Pons (tissue), 1 donor: ENCODE results near the gene KDR.

ENCODE experiments used
- DNase-seq: peaks from one replicate; pipeline ENCODE4 v3.0.0-alpha.2; 2016; ENCODE audit warnings: low spot score

Gene KDR

DNA sequence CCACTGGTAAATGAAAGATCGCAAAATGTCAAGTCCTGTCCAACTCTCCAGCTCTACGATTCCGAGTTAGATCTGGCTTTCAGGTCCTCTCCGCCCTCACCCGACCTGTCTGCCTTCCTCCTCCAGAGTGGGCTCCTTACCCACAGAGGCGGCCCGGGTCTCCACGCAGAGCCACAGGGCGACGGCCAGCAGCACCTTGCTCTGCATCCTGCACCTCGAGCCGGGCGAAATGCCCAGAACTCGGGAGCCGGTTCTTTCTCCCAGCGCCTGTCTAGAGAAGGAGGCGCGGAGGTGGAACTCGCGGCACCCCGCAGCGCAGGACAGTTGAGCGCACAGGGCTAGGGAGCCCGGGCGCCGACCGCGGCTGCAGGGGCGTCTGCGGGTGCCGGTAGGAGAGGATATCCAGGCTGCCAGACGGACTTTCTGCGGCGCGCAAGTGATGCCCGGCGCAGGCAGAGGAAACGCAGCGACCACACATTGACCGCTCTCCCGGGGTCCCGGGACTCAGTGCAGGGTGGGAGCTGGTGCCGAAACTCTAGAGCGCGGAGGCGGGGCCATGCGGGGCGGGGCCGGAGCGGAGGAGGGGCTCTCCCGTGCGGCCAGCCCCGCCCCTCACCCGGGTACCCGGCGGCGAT is at the start of gene KDR:
TSS of gene KDR (minus strand) at position 509 of the 635 bp plus-strand sequence. CDS start at position 207, 302 bp downstream.
- DNase-seq, result no peak

DNA sequence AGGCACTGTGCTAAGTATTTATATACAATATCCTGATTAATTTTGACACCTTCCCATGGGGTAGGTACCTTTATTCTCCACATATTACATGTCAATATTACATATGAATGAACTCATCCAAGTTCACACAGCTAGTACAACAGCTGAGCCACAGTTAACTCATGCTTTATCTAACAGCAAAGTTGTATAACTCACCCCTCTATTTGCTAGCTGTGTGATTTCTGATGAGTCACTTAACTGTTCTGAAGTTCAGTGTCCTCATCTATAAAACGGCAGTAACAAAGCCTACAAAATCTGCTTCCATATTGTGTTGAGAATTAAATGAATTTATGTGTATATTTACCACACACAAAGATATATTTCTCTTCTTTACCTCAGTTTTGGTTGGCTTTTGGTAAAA is 48.2 kb upstream of the KDR start:
- DNase-seq, result no peak

DNA sequence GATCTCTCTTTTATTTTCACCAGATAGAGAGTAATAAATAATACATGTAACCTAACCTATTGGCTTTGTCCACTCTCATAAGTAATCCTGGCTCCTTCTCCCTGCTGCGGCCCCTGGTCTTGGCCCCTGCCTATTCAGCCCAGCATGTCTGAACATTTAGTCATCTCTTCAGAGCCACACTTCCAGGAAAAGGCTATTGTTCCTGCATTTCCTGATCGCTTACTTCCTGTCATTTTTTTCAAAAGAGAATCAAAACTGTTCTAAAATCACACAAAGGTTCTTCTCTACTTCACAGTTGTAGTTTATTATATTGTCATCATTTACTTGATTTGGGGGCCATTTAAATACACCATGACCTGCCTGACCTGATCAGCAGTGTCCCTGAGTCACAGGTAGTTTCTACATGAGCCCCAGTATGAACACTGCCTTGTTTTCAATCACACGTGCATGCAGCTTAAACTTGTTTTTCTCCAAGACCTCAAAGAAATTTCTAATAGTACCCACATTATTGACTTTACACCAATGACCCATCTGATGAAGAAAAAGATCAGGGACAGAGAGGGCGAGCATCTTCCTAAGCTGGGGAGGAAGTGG is 47.4 kb upstream of the KDR start:
- no peak for DNase-seq

DNA sequence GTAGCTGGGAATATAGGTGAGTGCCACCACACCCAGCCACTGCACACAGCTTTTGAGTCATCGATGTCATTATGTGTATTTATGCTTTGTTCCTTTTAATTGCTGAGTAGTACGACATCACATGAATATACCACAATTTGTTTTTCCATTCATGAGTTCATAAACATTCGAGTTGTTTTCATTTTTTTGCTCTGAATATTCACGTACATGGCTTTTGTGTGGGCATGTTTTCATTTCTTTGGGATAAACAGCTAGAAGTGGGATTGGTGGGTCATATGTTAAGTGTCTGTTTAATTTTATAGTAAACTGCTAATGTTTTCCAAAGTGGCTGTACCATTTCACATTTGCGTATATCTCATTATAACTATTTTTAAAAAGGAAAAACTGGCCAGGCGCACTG is 45.1 kb upstream of the KDR start:
- DNase-seq, result no peak

DNA sequence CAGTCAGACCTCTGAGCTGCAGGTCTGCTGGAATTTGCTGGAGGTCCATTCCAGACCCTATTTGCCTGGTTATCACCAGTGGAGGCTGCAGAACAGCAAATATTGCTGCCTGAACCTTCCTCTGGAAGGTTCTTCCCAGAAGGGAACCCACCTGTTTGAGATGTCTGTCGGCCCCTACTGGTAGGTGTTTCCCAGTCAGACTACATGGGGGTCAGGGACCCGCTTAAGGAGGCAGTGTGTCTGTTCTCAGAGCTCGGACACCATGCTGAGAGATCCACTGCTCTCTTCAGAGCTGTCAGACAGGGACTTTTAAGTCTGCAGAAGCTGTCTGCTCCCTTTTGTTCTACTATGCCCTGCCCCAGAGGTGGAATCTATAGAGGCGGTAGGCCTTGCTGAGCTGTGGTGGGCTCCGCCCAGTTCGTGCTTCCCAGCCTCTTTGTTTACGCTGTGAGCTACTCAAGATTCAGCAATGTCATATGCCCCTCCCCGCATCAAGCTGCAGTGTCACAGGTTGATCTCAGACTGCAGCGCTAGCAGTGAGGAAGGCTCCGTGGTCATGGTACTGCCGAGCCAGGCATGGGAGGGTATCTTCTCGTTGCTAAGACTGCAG is 44.1 kb upstream of the KDR start:
- DNase-seq, result no peak

DNA sequence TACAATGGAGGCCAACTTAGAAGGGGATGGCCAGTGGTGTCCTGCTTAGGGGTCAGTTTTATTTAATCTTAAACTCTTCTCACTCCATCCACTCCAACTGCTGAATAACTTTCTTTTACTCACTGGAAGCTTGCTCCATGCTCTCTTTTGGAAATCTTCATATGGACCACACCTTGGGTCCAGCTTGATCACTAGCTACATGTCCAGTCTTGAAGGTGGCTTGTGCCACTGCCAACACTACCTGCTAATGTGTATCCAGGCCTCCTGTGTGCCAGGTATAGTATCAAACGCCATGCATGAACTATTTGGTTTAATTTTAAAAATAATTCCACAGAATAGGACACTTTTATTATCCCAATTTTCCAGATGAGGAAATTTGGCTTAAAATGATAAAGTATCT is 37.0 kb upstream of the KDR start:
- DNase-seq, result no peak

DNA sequence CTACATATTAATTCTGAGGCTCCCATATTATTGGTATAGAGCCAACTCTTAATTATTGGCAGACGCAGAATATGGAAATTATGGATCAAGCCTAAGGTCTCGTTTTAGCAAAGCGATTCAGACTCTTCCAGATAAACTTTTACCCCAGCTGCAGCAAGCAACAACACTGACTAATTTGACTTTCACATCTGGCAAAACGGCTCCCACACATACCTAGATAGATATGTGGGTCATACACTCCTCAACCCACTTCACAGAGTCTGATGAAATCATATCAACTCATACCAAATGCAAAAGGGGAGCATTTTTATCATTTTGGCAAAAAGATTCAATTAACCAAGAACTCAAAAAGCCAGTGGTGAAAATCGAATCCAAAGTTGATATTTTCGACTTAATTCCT is 36.3 kb upstream of the KDR start:
- no peak for DNase-seq

DNA sequence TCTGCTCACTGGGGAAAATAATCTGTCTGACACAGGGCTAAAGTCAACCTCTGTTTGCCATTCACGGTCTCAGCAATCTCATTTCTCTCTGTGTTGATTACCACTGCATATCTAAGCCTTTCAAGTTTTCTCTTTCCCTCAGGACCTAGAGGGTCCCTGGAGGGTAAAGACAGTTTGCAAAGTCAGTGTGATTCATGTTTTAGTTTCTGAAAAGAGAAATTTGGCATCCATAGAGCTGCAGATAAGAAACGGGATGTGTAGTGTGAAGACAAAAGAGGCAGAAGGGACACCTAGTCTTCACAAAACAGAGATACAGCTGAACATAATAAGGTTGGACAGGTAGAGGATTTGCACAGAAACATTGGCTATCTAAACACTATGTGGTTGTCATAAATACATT is 34.5 kb upstream of the KDR start:
- DNase-seq, result no peak

DNA sequence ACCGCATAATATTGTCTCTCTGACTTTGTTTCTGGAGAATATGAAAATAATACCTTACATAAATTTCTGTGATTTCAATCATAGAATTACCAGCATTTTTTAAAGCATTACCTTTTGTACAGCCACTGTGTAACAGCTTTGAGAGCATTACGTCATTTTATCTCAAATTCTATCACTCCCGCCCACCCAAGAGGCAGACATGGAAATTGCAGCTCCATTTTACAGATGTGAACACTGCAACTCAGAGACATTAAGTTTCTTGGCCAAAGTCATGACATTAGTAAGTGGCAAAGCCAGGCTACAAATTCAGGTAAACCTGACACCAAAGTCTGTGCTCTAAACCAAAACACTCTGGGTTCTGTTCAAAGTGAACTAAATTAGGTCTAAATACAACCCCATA is 33.6 kb upstream of the KDR start:
- DNase-seq, result no peak

DNA sequence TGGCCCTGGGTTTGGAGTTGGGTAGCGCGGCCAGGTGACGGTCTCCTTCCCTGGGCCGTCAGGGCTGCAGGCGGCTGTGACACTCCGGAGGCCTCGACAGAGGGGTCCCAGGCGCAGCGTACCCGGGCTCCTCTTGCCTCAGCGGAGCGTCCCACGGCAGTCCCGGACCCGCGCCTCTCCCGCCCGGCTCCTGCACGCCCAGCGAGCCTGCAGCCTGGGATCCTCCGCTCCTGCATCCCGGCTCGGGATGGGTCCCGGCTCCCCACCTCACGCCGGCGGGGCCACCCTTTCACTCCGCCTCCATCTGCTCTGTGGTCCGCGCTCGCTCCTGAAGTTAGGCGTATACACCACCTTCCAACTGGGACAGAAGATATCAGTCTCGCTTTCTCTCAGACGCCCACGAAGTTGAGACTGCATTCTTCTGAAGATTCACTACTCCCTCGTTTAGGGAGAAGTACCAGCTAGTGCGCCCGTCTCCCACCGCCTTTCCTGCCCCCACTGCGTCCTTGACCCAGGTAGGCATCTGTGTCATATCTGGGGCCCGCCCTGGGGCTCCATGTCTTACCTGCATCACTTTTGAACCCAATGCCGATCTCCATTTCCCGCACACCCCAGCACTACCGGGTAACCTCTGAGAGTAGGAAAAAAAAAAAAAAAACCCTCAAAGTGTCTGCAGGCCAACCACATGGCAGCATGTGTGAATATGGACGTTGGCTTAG is 32.3 kb upstream of the KDR start:
- no peak for DNase-seq

DNA sequence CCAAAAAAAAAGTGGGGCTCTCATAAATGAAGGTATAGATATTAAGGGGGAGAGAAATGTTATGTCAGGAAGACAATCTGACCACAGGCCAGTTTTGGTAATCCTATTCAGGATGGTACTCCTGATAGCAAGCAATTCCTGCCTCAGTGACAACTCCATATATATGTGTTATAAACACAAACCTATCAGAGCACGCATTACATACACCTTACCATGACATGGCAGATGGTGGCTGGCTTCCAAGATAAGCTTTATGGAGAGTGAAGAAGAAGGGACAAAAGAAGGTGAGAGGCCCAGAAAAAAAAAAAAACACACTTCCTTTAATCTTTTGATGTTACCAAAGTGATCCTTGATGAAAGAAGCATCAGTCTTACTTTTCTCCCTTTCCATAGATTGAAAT is 29.5 kb upstream of the KDR start:
- no peak for DNase-seq

DNA sequence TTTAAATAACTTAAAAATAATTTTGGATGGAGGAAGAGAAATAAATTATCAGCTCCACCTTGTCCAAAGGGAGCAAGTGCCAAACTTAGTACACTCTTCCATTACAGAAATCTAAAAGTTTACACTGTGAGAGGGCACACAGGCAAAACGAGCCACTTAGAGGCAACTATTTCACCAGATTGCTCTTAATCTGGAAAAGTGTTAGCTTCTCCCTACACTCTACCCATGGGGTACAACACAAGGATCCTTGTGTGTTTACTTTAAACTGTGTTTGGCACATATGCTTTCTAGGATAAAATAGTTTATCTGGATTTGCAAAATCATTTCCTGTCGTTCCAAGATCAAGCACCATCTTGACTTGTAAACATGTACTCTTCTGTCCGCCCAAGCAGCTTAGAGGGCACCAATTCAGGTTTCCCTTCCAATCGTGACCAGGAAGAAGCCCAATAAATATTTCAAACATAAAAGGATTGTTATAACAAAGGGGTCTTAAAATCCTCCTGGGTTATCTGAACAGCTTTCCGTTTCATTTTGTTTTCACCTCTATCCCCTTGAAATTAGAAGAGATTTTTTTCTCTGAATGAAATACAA is 29.0 kb upstream of the KDR start:
- DNase-seq, result no peak

DNA sequence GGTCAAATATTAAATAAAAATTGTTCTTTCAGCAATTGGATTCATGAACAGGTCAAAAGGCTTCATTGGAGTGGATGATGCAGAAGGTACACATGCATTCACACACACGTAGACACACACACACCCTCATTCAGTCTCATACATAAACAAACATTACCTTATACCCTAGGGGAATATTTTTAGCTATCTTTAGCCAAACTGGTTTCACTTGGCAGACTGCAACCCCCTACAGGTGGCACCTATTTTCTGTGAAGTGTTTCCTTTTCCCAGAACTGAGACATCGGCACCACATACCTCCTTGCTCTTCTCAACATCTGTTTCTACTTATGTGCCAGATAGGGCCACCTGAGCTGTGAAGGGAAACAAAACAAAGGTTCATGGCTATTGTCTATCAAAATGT is 18.5 kb upstream of the KDR start:
- DNase-seq, result no peak

DNA sequence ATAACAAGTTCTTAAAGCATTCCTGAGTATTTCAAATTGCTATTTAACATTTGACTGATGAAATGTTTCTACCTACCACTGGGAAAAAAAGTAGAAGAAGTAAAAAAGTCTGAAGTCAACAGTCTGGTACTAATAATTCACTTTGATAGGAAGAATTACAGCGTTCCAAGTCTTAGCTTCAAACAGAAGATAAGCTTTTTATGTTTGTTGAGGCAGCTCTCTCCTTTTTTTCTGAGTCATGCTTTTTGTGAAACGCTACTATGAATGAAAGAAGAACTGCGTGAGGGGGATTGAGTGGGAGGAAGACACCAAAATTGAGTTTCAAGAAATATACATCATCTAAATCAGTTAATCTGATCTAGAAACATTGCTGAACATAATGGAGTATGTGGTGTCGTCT is 13.0 kb upstream of the KDR start:
- DNase-seq, result no peak

DNA sequence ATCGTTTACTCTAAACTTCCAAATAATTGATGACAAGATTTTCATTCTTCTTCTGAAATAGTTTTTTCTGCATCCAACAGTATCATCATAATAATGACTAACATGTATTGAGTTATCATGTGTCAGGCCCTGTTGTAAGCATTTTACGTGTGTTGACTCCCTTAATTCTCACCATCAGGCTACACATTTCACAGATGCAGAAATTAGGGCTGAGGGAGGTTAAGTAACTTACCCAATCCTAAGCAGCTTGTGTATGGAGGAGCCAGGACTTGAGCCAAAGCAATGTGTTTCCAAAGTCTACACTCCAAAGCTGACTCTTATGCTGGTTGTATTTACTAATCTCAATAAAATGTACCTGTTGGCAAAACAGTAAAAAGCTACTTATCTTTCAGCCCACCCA is 11.2 kb upstream of the KDR start:
- no peak for DNase-seq

DNA sequence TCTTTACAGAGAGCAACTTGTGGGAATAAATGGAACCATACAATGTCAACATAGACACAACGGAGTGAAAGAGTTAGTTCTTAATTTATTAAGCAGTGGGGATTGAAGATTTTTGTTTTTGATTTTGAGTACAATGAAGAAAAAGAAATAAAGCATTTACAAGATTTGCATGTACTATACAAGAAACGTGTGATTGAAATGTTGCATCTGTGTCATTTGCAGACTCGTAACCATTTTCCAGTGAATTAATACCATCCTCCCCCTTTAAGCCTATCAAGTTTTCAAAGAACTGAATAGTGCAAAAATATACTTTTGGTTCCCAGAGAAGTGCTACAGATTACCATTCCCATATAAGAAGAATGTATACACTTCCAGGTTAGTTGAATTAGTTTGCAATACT is 8.6 kb upstream of the KDR start:
- DNase-seq, result no peak

DNA sequence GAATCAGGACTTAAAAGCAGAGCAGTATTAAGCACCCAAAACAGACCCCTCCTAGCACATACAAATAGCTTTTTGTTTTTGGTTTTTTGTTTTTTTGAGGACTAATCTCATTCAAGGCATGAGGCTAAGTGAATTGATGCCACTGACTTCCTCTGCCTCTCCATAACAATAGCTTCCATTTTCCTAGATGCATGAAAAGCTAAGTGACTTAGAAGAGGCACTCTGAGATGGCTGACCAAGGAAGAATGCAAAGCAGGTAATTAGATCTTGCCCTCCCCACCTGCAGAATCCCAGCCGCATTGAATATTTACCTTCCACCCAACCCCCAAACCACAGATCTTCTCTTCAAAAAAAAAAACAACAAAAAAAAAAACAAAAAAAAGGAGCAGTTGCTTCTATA is 7.4 kb upstream of the KDR start:
- DNase-seq, result no peak

DNA sequence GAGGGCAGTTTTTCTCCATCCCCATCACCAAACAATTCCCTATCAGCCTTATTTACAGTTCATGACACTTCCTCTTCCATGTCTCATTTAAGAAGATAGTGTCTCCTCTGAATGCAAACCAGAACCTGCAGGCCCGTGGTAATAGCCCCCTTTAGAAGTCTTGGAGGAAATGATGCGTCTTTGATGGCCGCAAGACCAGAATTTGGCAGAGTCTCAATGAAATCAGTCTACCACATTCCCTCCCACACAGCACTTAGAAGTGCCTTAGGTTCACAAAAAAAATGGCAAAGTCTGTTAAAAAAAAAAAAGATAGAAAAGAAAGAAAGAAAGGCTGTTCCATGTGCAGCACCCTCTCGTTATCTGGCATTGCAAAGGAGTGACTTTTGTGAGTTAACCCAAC is 2.1 kb upstream of the KDR start:
- DNase-seq, result no peak

DNA sequence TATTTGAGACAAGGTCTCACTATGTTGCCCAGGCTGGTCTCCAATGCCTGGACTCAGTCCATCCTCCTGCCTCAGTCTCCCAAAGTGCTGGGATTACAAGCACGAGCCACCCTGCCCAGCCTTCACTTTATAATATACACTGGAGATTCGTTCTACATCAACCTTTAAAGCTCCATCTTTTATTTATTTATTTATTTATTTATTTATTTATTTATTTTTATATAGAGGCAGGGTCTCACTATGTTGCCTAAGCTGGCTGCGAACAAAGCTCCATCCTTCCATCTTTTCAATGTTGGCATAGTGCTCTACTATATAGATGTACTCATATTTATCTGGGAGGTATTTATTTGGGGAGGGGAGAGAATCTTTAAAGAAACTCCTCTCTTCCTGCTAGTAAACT is 1.7 kb upstream of the KDR start:
- no peak for DNase-seq

DNA sequence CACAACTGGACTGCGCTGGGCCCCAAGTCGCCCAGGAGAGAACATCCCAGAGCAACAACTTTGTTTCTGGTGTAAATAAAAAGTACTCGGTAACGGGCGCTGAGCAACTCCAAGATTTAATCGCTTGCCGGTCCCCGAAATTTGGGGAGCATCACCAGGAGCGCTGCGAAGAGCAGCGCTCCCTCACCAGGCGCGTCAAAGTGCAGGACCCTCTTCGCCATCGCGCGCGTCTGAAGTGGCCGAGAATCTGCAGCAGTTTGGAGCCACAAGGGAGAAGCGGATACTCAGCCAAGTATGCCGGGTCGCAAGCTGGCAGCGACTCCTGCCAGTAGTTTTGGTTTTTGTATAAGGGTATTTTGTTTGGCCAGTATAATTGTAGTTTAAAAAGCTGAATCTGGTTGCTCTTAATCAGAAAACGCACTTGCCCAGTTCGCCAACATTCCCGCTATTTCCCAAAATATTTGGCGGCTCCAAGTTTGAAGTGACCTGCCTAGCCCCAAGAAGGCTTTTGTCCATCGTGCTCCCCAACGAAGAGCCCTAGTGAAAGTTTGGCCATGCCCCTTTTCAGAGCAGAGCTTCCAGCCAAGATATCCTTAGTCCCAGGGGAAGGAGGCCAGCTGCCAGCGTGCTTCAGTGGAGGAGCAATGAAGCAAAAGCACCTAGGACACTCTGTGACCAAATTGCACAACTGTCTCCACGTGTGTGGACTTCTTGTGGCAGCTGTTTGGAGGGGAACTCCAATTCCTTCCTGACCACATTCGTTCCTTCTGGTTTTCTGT is 557 bp upstream of the KDR start:
- no peak for DNase-seq

DNA sequence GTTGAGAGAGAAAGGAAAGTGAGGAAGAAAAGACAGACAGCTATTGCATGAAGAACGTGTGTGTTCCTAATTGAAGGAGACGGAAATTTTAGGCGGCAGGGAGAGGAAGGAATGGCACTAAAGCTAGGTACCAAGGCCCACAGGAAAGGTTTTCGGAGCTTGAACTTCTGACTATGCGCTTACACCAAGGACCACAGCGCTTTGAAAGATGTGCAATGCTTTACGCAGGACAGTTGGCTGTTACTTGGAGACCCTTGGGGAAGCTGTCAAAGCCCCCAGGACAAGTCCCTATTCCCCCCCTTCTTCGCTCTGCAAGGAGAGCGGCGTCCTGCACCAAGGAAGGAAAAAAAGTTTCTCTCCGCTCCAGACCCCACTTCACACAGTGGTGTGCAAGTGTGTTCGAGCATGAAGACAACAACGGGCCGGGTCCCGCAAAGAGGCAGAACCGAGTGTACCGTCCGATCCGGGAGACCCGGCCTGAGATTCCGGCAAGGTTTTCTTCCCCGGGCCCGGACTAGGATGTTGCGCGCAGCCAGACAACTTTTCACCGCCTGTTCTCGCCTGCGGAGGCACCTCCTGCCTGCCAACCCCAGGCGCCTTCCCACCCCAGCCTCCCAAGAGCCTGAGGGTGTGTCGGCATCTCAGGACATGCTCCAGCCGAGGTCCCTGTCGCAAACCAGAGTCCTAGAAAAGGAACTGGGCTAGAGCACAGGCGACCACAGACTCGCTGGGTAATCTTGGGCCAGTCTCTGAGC is 896 bp downstream of the KDR start:
- no peak for DNase-seq
